Measurements from ENCODE around the gene ODC1.
"Not testable (repeated sequence)": the region's sequence is repeated elsewhere in the genome, so short reads cannot be mapped to it uniquely, and the experiment has no call there.

Gene ODC1

GRCh38 chr2:10452956-10453904, 5.1 kb upstream of the ODC1 start:
- no peak for DNase-seq (ENCODE audit: low spot score)

GRCh38 chr2:10452312-10452711, 4.2 kb upstream of the ODC1 start:
- DNase-seq (ENCODE audit: low spot score): peak; percentile 72

GRCh38 chr2:10451819-10452218, 3.7 kb upstream of the ODC1 start:
- DNase-seq (ENCODE audit: low spot score): no peak

GRCh38 chr2:10449838-10450691, 1.9 kb upstream of the ODC1 start:
- DNase-seq (ENCODE audit: low spot score): no peak

GRCh38 chr2:10449486-10449831, 1.3 kb upstream of the ODC1 start:
- no peak for DNase-seq (ENCODE audit: low spot score)

GRCh38 chr2:10448576-10449485, 704 bp upstream of the ODC1 start:
- DNase-seq (ENCODE audit: low spot score): no peak

- DNase-seq (ENCODE audit: low spot score): no peak
Observed at GRCh38 chr2:10447300-10447894, 730 bp downstream of the ODC1 start.

- DNase-seq (ENCODE audit: low spot score): no peak
Observed at GRCh38 chr2:10446631-10447030, 1.5 kb downstream of the ODC1 start.

GRCh38 chr2:10444463-10444862, 3.7 kb downstream of the ODC1 start:
- no peak for DNase-seq (ENCODE audit: low spot score)

- not testable (repeated sequence) for DNase-seq (ENCODE audit: low spot score)
Observed at GRCh38 chr2:10442469-10443126, 5.5 kb downstream of the ODC1 start.

- no peak for DNase-seq (ENCODE audit: low spot score)
Observed at GRCh38 chr2:10441948-10442347, 6.2 kb downstream of the ODC1 start.

GRCh38 chr2:10440736-10441135, 7.4 kb downstream of the ODC1 start:
- DNase-seq (ENCODE audit: low spot score): no peak

- no peak for DNase-seq (ENCODE audit: low spot score)
Observed at GRCh38 chr2:10439971-10440370, 8.2 kb downstream of the ODC1 start.

GRCh38 chr2:10439185-10439879, 8.8 kb downstream of the ODC1 start:
- DNase-seq (ENCODE audit: low spot score): no peak

GRCh38 chr2:10438688-10439087, 9.4 kb downstream of the ODC1 start:
- no peak for DNase-seq (ENCODE audit: low spot score)

GRCh38 chr2:10437806-10438205, 10.3 kb downstream of the ODC1 start:
- no peak for DNase-seq (ENCODE audit: low spot score)

GRCh38 chr2:10436583-10437110, 11.5 kb downstream of the ODC1 start:
- DNase-seq (ENCODE audit: low spot score): no peak

GRCh38 chr2:10435820-10436204, 12.3 kb downstream of the ODC1 start:
- DNase-seq (ENCODE audit: low spot score): no peak

GRCh38 chr2:10434886-10435819, 13.0 kb downstream of the ODC1 start:
- DNase-seq (ENCODE audit: low spot score): peak; percentile 92

Data from hepatic stellate cell (primary cell).